Purkinje cell (primary cell): Measurements from ENCODE around the gene ITPRID1. TPM values are rescaled to one million over a fixed set of nuclear protein-coding genes. Genes with fewer than 3 reads are reported as not detected.

Source experiments
- polyA plus RNA-seq: library from polyadenylated mRNA; unstranded; fragments of >200 nt; fragmentation: Nextera tagmentation; gene quantifications from 2 replicates; pipeline ENCODE4 v1.2.1, GENCODE V29; 2014

Gene ITPRID1
- 2.0 TPM in 1 of 2 replicates, not detected in the other for polyA plus RNA-seq

DNA sequence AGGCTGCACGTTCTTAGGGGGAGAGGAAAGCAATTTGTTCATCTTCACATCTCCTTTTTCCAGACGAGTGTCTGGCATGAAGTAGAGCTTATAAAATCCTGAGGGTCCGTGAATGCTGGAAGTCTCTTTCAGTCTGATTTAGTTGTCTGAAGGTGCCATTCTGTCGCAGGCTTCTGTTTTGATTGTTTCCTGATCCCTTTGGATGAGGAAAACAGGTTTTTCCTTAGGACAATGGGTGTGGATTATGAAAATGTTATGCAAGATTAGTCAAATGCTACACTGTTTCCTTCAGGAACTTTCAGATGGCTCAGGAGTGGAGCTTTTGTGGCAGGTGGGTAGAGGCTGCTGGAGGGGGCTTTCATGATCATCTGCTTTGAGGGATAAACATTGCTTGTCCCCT lies at the start of gene ITPRID1:
Gene ITPRID1 (plus strand): TSS at position 301 of the 400 bp plus-strand sequence. CDS start 38,935 bp downstream, outside the sequence.

DNA sequence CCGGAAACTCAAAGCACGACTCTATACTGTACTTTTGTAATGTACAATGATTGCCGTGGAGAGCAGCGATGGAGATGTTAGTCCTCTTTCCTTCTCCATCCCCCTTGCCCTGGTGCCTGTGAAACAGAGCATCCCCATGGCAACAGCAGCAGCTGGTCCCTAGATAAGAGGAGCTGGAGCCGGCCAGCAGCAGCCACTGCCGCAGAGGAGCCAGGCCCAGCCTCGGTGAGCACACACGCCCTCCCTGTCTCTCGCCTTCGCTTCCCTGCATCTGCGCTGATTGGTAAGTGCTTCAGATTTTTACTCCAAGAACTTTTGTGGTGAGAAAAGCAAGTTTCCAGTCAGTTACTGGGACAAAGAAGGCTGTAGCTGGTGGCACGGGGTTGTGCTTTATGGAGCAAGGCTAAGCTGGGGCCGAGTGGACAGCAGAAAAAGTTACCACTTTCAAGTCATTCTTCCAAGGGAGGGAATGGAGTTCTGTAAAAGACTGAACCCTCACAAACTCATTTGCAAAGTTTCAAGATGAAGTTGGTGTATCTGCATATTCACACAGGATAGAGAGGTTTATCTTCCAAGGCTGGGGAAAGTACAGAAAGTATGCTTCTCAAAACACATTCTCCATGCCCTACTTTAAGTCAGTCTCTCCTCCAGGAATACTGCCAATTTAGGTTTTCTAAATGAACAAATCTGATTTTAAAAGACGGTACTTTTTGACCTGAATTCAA lies 173.3 kb downstream of the ITPRID1 start, which contains the start of gene PPP1R17:
Gene PPP1R17 (plus strand): TSS at position 192 of the 725 bp plus-strand sequence. CDS start 5,227 bp downstream, outside the sequence.

Other genes starting within 250 kb of the ITPRID1 start
- 0.11 and 21.4 TPM in 2 replicates for gene NEUROD6, start 173.4 kb upstream of the ITPRID1 start, polyA plus RNA-seq
- gene PPP1R17, start 173.1 kb downstream of the ITPRID1 start, polyA plus RNA-seq, result 814 and 845 TPM in 2 replicates